ENCODE measurements around the gene TP73.

DNA sequence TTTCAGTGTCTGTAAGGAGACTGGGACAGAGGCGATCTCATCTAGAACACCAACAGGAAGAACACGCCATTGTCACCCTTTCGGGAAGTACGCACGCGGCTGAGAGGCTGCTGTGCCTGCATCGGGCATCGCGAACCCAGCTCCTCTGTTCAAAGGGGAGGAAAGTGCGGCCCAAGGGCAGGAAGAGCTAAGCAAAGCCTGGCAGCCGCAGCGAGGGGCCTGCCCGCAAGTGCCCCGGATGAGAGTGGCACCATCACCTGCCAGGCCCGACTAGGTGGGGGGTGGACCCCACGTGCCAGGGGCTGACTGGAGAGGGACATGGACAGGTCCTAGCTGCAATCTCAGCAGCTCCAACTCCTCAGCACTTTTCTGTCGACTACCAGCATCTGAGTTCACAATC lies 20.0 kb upstream of the TP73 start:
- TF ChIP-seq POLR2A (IDR thresholded peaks at IDR 0.05) (no peak), CTCF (IDR thresholded peaks at IDR 0.05) (no peak)

Data from heart left ventricle (tissue), 13 donors.